Measurements from ENCODE around the gene ENKD1. TPM values are rescaled to one million over a fixed set of nuclear protein-coding genes. Genes with fewer than 3 reads are reported as not detected.

The ENKD1 gene
- total and polyA plus RNA-seq, 2 of the 13 experiments (the other 11 are each of a cell fraction or from before 2014, with no cell fraction given) = 10.8 to 20.8 TPM

DNA sequence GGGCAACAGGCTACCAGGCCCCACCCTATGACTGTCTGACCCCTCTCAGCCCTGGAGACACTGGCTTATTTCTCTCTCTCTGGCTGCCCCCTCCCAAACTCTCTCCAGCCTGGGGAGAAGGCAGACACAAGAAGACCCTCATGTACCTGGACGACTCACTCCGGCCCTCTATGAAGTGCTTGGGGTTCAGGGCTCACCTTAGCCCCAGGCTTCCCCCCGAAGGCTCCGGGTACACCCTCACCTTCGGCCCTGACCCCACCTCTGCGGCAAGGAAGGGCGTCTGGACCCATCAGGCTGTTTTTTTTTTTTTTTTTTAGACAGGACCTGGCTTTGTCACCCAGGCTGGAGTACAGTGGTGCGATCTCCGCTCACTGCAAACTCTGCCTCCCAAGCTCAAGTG is 22.5 kb downstream of the ENKD1 start:
- H3K27me3 ChIP-seq (ENCODE audit: control insufficient read depth in 1 of 2, insufficient read depth in 2 of 2, low read length in 2 of 2) = peaks cover 18 to 41% of the 10 kb centered on the region in 2 experiments
- no peak overlapping the region for H3K27ac ChIP-seq (ENCODE audit: extremely low read length, insufficient read depth, low read length)
- peaks cover 29% of the 10 kb centered on the region for H3K4me1 ChIP-seq (ENCODE audit: insufficient read depth, low read length)
- no peak overlapping the region for H3K9ac ChIP-seq (ENCODE audit: insufficient read depth, low read depth, low read length)
- POLR2A ChIA-PET = no interaction called here
- peaks cover 0 to 6% of the 10 kb centered on the region in 2 experiments; a peak in 2 of 5 replicates for H3K36me3 ChIP-seq (replicated peaks in 1 of 2; ENCODE audit: control insufficient read depth in 1 of 2, insufficient read depth in 2 of 2, low read length in 2 of 2)
- no peaks in the 10 kb centered on the region for H4K20me1 ChIP-seq (ENCODE audit: insufficient read depth, low read length)
- no TSS peak for BruUV-seq (replicated peaks)
- in situ Hi-C loops (cut with HindIII; ENCODE audit: extremely low pct_ligation_motif_present, low pct_unique_long_range_greater_than_20kb) (no loop called here), intact Hi-C loops (cut with micrococcal nuclease; ENCODE audit: unreplicated experiment) (loop anchor here (1.0 to 5.0 kb wide), 3 partner anchors 82 to 123 kb away; partner anchors contain the start of gene CTCF)
- FAIRE-seq = no peak
- WGBS (ENCODE audit: low lambda C conversion rate) = 77% methylated on average over 9 of the region's 9 CpGs
- CTCF ChIA-PET (ENCODE audit: low intra/inter-chr PET ratio, low total read pairs) = interaction anchor here (1.3 to 6.2 kb wide), 4 partner anchors 24 to 150 kb away, joined by 4 to 52 read pairs (median 22); no protein-coding TSS in a partner anchor
- peak overlapping the region in 1 of 3 experiments; percentile 71; a peak in 1 of 6 replicates for H3K4me3 ChIP-seq (replicated peaks in 1 of 3; ENCODE audit: insufficient read depth in 1 of 3, low read depth in 2 of 3, low read length in 3 of 3)
- peak overlapping the region; percentile 99 for H3K4me2 ChIP-seq (ENCODE audit: low read depth, low read length)
- peak overlapping the region; percentile 54 for H2AFZ ChIP-seq (ENCODE audit: low read length)
- H3K9me3 ChIP-seq (ENCODE audit: low read length) = no peaks in the 10 kb centered on the region
- DNase-seq (ENCODE audit: low spot score) = no peak
- no peaks in the 10 kb centered on the region for H3K79me2 ChIP-seq (ENCODE audit: insufficient read depth, low read length)
- no peak for ATAC-seq
- TF ChIP-seq ZNF180 (CRISPR knock-in tag; IDR thresholded peaks at IDR 0.05; ENCODE audit: borderline replicate concordance, low read depth) (no peak), PHF8 (CRISPR knock-in tag; IDR thresholded peaks at IDR 0.05) (no peak), TOE1 (CRISPR knock-in tag; IDR thresholded peaks at IDR 0.05) (no peak), SIX4 (CRISPR knock-in tag; IDR thresholded peaks at IDR 0.05) (no peak), PHF20 (CRISPR knock-in tag; IDR thresholded peaks at IDR 0.05) (no peak), NAIF1 (CRISPR knock-in tag; IDR thresholded peaks at IDR 0.05; ENCODE audit: borderline replicate concordance) (0 out of 2 replicates have a peak, but pooled peaks have one; percentile 28), TBX3 (IDR thresholded peaks at IDR 0.05; ENCODE audit: borderline replicate concordance) (no peak), ZNF431 (CRISPR knock-in tag; IDR thresholded peaks at IDR 0.05; ENCODE audit: borderline replicate concordance, low read depth) (no peak), ELF3 (CRISPR knock-in tag; IDR thresholded peaks at IDR 0.05) (no peak), CCAR2 (optimal IDR thresholded peaks at IDR 0.05; ENCODE audit: low read depth, low read length) (no peak), ZNF121 (CRISPR knock-in tag; IDR thresholded peaks at IDR 0.05) (no peak), CAMTA2 (CRISPR knock-in tag; IDR thresholded peaks at IDR 0.05; ENCODE audit: borderline replicate concordance) (no peak), ZNF253 (CRISPR knock-in tag; IDR thresholded peaks at IDR 0.05; ENCODE audit: borderline replicate concordance) (no peak), SETDB1 (CRISPR knock-in tag; IDR thresholded peaks at IDR 0.05; ENCODE audit: borderline replicate concordance) (no peak)
- TF ChIP-seq, protein P1, sequence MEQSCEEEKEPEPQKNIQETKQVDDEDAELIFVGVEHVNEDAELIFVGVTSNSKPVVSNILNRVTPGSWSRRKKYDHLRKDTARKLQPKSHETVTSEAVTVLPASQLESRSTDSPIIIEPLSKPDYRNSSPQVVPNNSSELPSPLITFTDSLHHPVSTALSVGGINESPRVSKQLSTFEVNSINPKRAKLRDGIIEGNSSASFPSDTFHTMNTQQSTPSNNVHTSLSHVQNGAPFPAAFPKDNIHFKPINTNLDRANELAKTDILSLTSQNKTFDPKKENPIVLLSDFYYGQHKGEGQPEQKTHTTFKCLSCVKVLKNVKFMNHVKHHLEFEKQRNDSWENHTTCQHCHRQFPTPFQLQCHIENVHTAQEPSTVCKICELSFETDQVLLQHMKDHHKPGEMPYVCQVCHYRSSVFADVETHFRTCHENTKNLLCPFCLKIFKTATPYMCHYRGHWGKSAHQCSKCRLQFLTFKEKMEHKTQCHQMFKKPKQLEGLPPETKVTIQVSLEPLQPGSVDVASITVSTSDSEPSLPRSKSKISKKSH (CRISPR knock-in tag; IDR thresholded peaks at IDR 0.05; ENCODE audit: borderline replicate concordance) = no peak
- TF ChIP-seq, protein P2, sequence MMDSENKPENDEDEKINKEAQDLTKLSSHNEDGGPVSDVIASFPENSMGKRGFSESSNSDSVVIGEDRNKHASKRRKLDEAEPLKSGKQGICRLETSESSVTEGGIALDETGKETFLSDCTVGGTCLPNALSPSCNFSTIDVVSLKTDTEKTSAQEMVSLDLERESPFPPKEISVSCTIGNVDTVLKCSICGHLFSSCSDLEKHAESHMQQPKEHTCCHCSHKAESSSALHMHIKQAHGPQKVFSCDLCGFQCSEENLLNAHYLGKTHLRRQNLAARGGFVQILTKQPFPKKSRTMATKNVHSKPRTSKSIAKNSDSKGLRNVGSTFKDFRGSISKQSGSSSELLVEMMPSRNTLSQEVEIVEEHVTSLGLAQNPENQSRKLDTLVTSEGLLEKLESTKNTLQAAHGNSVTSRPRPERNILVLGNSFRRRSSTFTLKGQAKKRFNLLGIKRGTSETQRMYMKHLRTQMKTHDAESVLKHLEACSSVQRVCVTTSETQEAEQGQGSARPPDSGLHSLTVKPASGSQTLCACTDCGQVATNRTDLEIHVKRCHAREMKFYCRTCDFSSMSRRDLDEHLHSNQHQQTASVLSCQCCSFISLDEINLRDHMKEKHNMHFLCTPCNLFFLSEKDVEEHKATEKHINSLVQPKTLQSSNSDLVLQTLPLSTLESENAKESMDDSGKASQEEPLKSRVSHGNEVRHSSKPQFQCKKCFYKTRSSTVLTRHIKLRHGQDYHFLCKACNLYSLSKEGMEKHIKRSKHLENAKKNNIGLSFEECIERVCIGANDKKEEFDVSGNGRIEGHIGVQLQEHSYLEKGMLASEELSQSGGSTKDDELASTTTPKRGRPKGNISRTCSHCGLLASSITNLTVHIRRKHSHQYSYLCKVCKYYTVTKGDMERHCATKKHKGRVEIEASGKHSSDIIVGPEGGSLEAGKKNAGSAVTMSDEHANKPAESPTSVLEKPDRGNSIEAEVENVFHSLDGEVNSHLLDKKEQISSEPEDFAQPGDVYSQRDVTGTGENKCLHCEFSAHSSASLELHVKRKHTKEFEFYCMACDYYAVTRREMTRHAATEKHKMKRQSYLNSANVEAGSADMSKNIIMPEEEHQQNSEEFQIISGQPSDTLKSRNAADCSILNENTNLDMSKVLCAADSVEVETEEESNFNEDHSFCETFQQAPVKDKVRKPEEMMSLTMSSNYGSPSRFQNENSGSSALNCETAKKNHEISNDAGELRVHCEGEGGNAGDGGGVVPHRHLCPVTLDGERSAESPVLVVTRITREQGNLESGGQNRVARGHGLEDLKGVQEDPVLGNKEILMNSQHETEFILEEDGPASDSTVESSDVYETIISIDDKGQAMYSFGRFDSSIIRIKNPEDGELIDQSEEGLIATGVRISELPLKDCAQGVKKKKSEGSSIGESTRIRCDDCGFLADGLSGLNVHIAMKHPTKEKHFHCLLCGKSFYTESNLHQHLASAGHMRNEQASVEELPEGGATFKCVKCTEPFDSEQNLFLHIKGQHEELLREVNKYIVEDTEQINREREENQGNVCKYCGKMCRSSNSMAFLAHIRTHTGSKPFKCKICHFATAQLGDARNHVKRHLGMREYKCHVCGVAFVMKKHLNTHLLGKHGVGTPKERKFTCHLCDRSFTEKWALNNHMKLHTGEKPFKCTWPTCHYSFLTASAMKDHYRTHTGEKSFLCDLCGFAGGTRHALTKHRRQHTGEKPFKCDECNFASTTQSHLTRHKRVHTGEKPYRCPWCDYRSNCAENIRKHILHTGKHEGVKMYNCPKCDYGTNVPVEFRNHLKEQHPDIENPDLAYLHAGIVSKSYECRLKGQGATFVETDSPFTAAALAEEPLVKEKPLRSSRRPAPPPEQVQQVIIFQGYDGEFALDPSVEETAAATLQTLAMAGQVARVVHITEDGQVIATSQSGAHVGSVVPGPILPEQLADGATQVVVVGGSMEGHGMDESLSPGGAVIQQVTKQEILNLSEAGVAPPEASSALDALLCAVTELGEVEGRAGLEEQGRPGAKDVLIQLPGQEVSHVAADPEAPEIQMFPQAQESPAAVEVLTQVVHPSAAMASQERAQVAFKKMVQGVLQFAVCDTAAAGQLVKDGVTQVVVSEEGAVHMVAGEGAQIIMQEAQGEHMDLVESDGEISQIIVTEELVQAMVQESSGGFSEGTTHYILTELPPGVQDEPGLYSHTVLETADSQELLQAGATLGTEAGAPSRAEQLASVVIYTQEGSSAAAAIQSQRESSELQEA (CRISPR knock-in tag; IDR thresholded peaks at IDR 0.05; ENCODE audit: not compliant biosample characterization) = no peak

Data from HepG2 (cell line).